ENCODE results near the gene DCLRE1B.
"Not testable (repeated sequence)": the region's sequence is repeated elsewhere in the genome, so short reads cannot be mapped to it uniquely, and the experiment has no call there.

DCLRE1B gene

DNA sequence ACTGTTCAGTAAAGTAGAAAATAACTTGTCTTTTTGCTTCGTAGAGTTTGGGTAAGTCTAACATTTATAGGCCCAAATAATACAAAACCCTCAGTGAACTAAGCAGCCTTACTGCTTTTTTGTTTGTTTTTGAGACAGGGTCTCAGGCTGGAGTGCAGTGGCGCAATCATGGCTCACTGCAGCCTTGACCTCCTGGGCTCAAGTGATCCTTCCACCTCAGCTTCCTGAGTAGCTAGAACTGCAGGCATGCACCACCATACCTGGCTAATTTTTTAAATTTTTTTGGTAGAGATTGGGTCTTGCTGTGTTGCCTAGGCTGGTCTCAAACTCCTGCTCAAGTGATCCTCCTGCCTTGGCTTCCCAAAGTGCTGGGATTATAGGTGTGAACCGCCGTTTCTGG, 43.0 kb downstream of the DCLRE1B start:
- DNase-seq (ENCODE audit: low read depth): not testable (repeated sequence)

GRCh38 chr1:113949007-113949406, 43.9 kb downstream of the DCLRE1B start:
- no peak for DNase-seq (ENCODE audit: low read depth)

DNA sequence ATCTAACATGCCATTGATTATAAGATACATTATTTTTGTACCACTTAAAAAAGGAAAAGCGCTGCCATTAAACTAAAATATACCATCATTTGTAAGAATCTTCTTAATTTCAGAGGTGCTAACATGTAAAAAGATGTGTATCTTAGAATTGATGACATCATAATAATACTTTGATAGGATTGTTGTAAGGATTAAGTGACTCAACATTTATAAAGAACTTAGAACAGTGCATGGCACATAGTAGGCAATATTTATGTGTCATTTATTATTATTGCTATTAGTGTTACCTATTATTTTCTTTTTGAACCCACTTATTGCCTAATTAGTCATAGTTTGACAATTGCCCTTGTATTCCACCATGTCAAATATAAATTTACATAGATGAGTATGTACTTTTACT, 45.8 kb downstream of the DCLRE1B start:
- no peak for DNase-seq (ENCODE audit: low read depth)

GRCh38 chr1:113951719-113952118, 46.6 kb downstream of the DCLRE1B start:
- DNase-seq (ENCODE audit: low read depth): no peak

DNA sequence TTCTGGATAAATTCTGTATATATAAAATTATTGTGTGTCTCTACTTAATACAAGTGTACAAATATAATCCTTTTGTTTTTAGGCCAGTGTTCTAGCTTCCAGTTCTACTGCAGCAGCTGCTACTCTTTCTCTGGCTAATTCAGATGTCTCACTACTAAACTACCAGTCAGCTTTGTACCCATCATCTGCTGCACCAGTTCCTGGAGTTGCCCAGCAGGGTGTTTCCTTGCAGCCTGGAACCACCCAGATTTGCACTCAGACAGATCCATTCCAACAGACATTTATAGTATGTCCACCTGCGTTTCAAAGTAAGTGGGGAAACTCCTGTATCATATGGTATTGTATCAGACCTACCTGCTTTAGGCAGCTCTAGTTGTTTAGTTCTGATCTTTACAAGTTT, 52.9 kb downstream of the DCLRE1B start:
- DNase-seq (ENCODE audit: low read depth): no peak

GRCh38 chr1:113958691-113959090, 53.6 kb downstream of the DCLRE1B start:
- peak; percentile 75 for DNase-seq (ENCODE audit: low read depth)

GRCh38 chr1:113963281-113963906, 58.3 kb downstream of the DCLRE1B start:
- no peak for DNase-seq (ENCODE audit: low read depth)
